ENCODE measurements around the gene TMEM186.
"Not testable (repeated sequence)": the region's sequence is repeated elsewhere in the genome, so short reads cannot be mapped to it uniquely, and the experiment has no call there.

The TMEM186 gene

GRCh38 chr16:8774208-8774607, 23.2 kb downstream of the TMEM186 start:
- ATAC-seq: no peak
- DNase-seq: no peak

GRCh38 chr16:8773537-8773936, 23.9 kb downstream of the TMEM186 start:
- no peak for DNase-seq

GRCh38 chr16:8768692-8769091, 28.7 kb downstream of the TMEM186 start:
- DNase-seq (no peak), ATAC-seq (no peak)

More at GRCh38 chr16:8773537-8773936, 23.9 kb downstream of the TMEM186 start:
- no peak for ATAC-seq

DNA sequence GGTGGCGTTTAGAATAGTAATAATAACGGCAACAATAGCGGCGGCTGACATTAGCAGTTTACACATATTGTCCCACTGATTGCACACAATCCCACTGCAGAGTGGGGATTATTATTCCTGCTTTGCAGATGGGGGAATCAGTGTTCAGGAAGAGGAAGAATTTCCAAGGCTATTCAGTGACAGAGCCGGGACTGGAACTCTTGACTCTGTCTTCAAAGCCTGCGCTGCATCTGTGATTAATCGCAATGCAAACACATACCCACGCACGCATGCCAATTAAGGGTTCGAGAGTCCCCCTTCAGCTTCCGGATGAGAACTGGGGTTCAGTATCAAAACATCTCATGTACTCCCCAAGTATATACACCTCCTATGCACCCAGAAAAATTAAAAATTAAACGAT, 29.2 kb downstream of the TMEM186 start:
- ATAC-seq (no peak), DNase-seq (no peak)

DNA sequence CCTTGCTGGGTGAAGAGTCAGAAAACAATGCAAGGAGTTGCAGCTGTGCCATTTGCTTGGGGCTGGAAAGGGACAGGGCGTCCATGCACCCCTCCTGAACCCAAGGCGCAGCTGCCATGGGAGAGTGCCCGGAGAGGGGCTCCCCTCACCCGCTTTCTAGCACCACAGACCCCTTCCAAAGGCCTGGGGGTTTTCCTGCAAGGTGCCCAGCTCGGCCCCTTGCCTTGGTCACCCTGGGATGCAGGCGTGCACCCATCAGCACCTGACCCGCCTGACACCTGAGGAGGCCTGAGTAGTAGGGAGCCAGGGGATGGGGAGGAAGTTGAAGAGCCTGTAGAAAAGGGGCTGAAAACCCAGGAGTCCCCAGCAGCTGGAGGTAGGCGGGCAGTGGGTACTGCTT, 30.3 kb downstream of the TMEM186 start:
- no peak for DNase-seq
- no peak for ATAC-seq

GRCh38 chr16:8764525-8765250, 32.8 kb downstream of the TMEM186 start:
- no peak for ATAC-seq

DNA sequence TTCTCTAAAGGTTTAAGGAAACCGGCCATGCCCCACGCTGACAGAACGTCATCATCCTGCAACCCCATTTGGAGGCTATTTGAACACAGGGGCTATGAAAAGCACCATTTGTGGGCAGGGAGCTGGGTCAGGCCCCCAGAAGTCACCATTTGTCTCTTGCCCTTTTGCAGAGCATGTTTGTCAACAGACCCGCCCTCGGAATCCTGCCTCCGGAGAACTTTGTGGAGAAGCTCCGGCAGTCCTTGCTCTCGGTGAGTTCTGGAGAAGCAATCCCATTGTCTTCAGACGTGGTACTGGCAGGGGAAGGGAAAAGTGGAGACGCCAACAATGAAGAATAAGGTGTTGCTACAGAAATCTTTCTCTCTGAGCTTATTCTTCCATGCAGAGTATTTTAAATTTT, 33.5 kb downstream of the TMEM186 start:
- ATAC-seq (no peak), DNase-seq (no peak)

More at GRCh38 chr16:8764525-8765250, 32.8 kb downstream of the TMEM186 start:
- no peak for DNase-seq

- DNase-seq (no peak), ATAC-seq (no peak)
Observed at GRCh38 chr16:8763083-8763482, 34.4 kb downstream of the TMEM186 start.

DNA sequence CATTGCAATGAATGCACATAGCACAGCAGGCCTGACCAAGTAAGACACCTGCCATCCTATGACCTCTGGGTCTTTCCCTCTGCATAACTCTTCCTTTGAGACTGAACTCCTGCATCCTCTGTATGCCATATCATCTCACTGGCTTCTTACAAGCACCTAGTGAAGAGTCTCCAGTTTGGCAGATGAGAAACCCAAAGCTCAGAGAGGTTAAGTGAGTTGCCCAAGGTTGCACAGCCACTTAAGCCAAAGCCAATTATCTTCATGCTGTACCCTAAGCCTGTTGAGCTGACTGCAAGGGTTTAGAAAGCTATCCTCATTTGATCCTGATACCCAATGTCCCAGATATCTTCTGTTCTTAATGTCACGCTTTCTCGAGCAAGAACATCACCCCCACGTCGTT, 35.2 kb downstream of the TMEM186 start:
- DNase-seq (no peak), ATAC-seq (no peak)

GRCh38 chr16:8761078-8761477, 36.4 kb downstream of the TMEM186 start:
- ATAC-seq (no peak), DNase-seq (no peak)

DNA sequence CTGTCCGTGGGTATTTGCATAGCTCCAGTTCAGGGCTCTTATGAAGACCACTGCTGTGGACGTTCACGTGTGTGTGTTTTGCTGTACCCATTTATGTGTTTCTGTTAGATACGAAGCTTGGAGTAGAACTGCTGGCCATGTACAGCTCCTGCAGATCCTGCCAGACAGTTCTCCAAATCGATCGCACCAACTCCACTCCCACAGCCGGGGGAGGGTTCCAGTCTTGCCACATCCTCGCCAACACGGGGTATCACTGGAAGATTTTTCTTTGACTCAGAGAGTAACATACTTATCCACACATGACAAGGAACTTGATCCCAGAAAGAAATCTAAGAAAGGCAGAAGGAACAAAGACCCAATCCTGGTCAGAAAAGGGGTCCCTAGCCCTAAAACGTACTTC, 37.4 kb downstream of the TMEM186 start:
- ATAC-seq: no peak
- no peak for DNase-seq

- ATAC-seq: no peak
Observed at GRCh38 chr16:8758022-8758421, 39.4 kb downstream of the TMEM186 start.

GRCh38 chr16:8756755-8757154, 40.7 kb downstream of the TMEM186 start:
- ATAC-seq: no peak
- no peak for DNase-seq

More at GRCh38 chr16:8758022-8758421, 39.4 kb downstream of the TMEM186 start:
- DNase-seq: no peak

DNA sequence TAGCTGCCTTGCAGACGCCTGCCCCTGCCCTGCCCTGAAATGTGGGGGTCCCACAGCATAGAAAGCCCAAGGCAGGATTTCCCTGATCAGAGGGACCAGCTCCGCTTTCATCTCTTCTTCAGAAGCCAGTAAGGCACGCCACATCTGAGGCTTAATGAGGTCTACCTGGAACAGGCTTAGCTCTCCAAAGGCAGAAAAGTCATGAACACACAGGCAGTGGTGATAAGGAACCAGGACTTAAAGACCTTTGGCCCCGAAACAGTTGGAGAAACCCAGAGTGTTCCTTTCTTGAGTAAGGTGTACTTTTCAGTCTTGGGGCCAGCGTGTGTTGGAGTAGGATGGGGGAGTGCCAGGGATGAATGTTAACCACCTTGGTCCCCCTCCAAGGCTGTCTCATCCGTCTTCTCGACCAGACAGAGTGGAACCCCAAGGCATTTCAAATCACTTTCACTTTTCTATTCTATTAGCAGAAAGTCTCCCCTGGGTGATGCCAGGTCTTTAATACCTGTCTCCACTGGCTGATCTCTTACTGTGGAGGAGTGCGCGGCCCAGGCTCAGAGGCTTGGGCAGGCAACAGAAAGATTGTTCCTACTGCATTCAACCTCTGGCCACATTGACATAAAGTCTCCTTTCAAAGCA, 43.9 kb downstream of the TMEM186 start:
- DNase-seq (no peak), ATAC-seq (no peak)

DNA sequence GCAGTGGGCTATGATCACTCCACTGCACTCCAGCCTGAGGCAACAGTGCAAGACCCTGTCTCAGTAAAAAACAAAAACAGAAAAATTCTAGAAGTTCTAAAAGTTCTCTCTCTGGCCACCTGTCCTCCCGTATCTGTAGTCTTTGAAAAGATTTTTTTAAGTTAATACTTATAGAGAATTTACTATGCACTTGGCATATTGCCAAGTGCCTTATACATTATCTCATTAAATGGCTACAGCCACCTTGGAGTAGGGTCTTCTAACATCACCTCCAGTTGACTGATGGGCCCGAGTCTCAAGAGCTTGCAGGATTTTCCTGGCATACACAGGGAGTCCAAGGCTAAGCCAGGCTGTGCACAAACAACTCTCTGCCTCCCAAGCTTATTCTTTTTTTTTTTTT, 44.7 kb downstream of the TMEM186 start:
- DNase-seq (no peak), ATAC-seq (no peak)

DNA sequence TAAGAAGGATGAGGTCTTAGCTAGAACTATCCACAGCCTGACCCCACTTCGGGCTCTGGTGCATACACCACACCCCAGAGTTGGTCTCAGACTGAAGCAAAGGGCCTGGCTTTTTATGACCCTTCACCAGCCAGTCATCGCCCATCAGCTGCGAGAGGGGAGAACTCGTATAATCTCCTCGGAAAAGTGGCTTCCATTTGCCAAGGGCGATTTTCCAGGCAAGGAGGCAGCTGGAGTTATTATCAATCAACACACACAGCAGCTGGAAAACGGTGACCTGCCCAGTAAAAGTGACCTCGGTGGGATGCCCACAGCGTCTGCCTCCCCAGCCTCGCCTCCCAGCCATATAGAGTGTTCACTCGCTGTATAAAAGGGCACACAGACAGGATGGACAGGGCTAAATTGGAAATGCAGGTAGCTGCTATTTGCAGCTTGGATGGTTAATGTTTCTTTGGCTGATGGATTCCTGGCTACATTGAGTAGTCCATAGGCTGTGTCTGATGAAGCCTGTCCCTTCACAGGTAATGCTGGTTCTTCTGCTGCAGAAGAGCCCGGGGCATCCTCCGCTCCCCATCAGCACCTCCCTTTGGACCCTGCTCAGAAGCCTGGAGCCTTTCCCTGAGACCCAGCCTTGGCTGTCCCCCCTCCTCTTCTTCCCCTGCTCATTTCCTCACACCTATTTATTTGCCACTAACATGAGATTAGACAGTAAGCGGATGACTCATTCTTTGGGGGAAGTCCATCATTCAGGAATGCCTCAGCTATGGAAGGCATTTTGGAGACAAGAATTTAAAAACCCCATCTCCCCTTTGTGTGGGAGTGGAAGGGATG, 45.7 kb downstream of the TMEM186 start:
- ATAC-seq: no peak
- DNase-seq: no peak

DNA sequence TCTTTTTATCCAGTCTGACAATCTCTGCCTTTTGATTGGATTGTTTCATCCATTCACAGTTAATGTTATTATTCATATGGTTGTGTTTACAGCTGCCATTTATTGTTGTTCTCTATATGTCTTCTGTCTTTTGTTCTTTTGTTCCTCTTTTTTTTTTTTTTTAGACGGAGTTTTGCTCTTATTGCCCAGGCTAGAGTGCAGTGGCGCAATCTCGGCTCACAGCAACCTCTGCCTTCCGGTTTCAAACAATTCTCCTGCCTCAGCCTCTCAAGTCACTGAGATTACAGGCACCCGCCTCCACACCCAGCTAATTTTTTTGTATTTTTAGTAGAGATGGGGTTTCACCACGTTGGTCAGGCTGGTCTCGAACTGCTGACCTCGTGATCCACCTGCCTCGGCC, 48.5 kb downstream of the TMEM186 start:
- not testable (repeated sequence) for ATAC-seq, DNase-seq
